WERI-Rb-1 (cell line): ENCODE results near the gene CCDC154.

ENCODE experiments used
- DNase-seq: peaks from one replicate; pipeline ENCODE4 v3.0.0-alpha.2; 2020
- H3K27ac ChIP-seq: fragments of 250-450 bp; sonication (Bioruptor Pico); 2 replicates; pipeline ENCODE4 v1.5.1; 2020; ENCODE audit warnings: mild to moderate bottlenecking, moderate library complexity
- H3K27me3 ChIP-seq: fragments of 250-450 bp; sonication (Bioruptor Pico); 2 replicates; pipeline ENCODE4 v1.5.1; 2021; ENCODE audit warnings: mild to moderate bottlenecking, low read depth, moderate library complexity; ENCODE audit not compliant: insufficient read depth, severe bottlenecking
- H3K36me3 ChIP-seq: fragments of 250-450 bp; sonication (Bioruptor Pico); 2 replicates; pipeline ENCODE4 v1.5.1; 2020; ENCODE audit warnings: mild to moderate bottlenecking, moderate library complexity
- H3K4me3 ChIP-seq: 2 replicates; pipeline ENCODE4 v1.5.1; 2011; ENCODE audit warnings: low read depth, mild to moderate bottlenecking, control low read depth, low read length
- H3K9me3 ChIP-seq: fragments of 250-450 bp; sonication (Bioruptor Pico); 2 replicates; pipeline ENCODE4 v1.5.1; 2021; ENCODE audit warnings: mild to moderate bottlenecking, moderate library complexity; ENCODE audit not compliant: severe bottlenecking
- CTCF ChIP-seq: IDR thresholded peaks from 2 replicates; pipeline ENCODE4 v1.5.1; 2011; ENCODE audit warnings: low read depth, mild to moderate bottlenecking, control low read depth, inconsistent platforms, low read length

The CCDC154 gene

GRCh38 chr16:1390239-1390779 is 54.0 kb downstream of the CCDC154 start:
- no peak for TF ChIP-seq CTCF
- DNase-seq = no peak
- H3K4me3 ChIP-seq = no peak overlapping the region
- H3K36me3 ChIP-seq = peaks cover 25% of the 10 kb centered on the region
- no peaks in the 10 kb centered on the region for H3K27me3 ChIP-seq
- H3K27ac ChIP-seq = no peak overlapping the region
- H3K9me3 ChIP-seq = no peaks in the 10 kb centered on the region

- DNase-seq = no peak
- Histone ChIP-seq H3K27ac (no peak overlapping the region), H3K27me3 (no peaks in the 10 kb centered on the region), H3K9me3 (no peaks in the 10 kb centered on the region), H3K4me3 (no peak overlapping the region), H3K36me3 (peaks cover 25% of the 10 kb centered on the region)
- TF ChIP-seq CTCF = no peak
Measured at GRCh38 chr16:1389762-1390161, 54.6 kb downstream of the CCDC154 start.

- no peaks in the 10 kb centered on the region for H3K9me3 ChIP-seq
Measured at GRCh38 chr16:1387331-1387730, 57.0 kb downstream of the CCDC154 start.

DNA sequence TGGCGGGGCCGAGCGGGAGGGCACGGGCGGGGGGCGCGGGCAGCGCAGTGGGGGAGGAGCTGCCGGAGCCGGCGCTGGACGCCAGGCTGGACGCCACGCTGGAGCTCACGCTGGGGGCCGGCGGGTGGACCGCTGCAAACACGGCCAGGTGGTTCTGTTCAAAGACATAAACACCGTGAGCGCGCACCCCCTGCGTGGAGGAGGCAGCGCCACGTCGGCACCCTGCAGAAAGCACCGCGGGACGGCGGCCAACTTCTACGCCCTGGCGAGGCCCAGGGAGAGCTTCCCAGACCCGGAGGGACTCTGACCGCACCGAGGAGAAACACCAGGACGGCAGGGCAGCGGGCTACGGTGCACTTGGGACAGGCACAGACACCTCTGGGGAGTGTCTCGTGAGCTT is 59.1 kb downstream of the CCDC154 start:
- peaks cover 4% of the 10 kb centered on the region for H3K36me3 ChIP-seq
- H3K4me3 ChIP-seq = no peak overlapping the region
- H3K27me3 ChIP-seq = no peaks in the 10 kb centered on the region
- no peak for TF ChIP-seq CTCF
- no peak overlapping the region for H3K27ac ChIP-seq
- H3K9me3 ChIP-seq = no peaks in the 10 kb centered on the region
- DNase-seq = no peak

More at GRCh38 chr16:1387331-1387730, 57.0 kb downstream of the CCDC154 start:
- TF ChIP-seq CTCF = no peak
- H3K27me3 ChIP-seq = no peaks in the 10 kb centered on the region
- no peak overlapping the region for H3K4me3 ChIP-seq
- H3K27ac ChIP-seq = no peak overlapping the region
- H3K36me3 ChIP-seq = peaks cover 14% of the 10 kb centered on the region
- no peak for DNase-seq
